HG03342 (cell line): Measurements from ENCODE around the gene TP53INP2.
A peak's percentile ranks its signal among the peaks of the same experiment; 100 is the strongest.
"Not testable (repeated sequence)": the region's sequence is repeated elsewhere in the genome, so short reads cannot be mapped to it uniquely, and the experiment has no call there.

Experiments used
- ATAC-seq: cut with Tn5 transposase; IDR thresholded peaks from one replicate; pipeline ENCODE4 v1.9.1; 2021; ENCODE audit warnings: mild to moderate bottlenecking, moderate library complexity; ENCODE audit not compliant: unreplicated experiment

The TP53INP2 gene

GRCh38 chr20:34704177-34705007, at the start of gene TP53INP2:
TSS of gene TP53INP2 (plus strand) at chr20:34704344. CDS start at chr20:34708740, 4,396 bp downstream.
- peak; percentile 52 for ATAC-seq

- not testable (repeated sequence) for ATAC-seq
Measured at GRCh38 chr20:34658654-34659053, 45.5 kb upstream of the TP53INP2 start.

- not testable (repeated sequence) for ATAC-seq
Measured at GRCh38 chr20:34661811-34662210, 42.3 kb upstream of the TP53INP2 start.

GRCh38 chr20:34663213-34663943, 40.8 kb upstream of the TP53INP2 start:
- no peak for ATAC-seq

GRCh38 chr20:34664751-34665150, 39.4 kb upstream of the TP53INP2 start:
- not testable (repeated sequence) for ATAC-seq

GRCh38 chr20:34669094-34669493, 35.0 kb upstream of the TP53INP2 start:
- no peak for ATAC-seq

- no peak for ATAC-seq
Measured at GRCh38 chr20:34673412-34673811, 30.7 kb upstream of the TP53INP2 start.

GRCh38 chr20:34675561-34675960, 28.6 kb upstream of the TP53INP2 start:
- no peak for ATAC-seq

GRCh38 chr20:34675993-34676641, 28.0 kb upstream of the TP53INP2 start:
- ATAC-seq = no peak

- peak; percentile 93 for ATAC-seq
Measured at GRCh38 chr20:34676642-34677373, 27.3 kb upstream of the TP53INP2 start, which contains the start of gene PIGU. TSS of gene PIGU (minus strand) at chr20:34677092. CDS start at chr20:34677085, 7 bp downstream.

- no peak for ATAC-seq
Measured at GRCh38 chr20:34680586-34681175, 23.5 kb upstream of the TP53INP2 start.

GRCh38 chr20:34683667-34684066, 20.5 kb upstream of the TP53INP2 start:
- ATAC-seq = no peak

GRCh38 chr20:34689486-34689885, 14.7 kb upstream of the TP53INP2 start:
- ATAC-seq = no peak

GRCh38 chr20:34691838-34692237, 12.3 kb upstream of the TP53INP2 start:
- no peak for ATAC-seq

GRCh38 chr20:34693414-34693813, 10.7 kb upstream of the TP53INP2 start:
- ATAC-seq = no peak

GRCh38 chr20:34701405-34702085, 2.6 kb upstream of the TP53INP2 start:
- no peak for ATAC-seq

- no peak for ATAC-seq
Measured at GRCh38 chr20:34703061-34703423, 1.1 kb upstream of the TP53INP2 start.

- no peak for ATAC-seq
Measured at GRCh38 chr20:34703424-34704176, 544 bp upstream of the TP53INP2 start.

GRCh38 chr20:34705008-34705396, 858 bp downstream of the TP53INP2 start:
- no peak for ATAC-seq
